LNCaP clone FGC (cell line): Measurements from ENCODE around the gene MDFIC.

Experiments used
- DNase-seq: peaks from one replicate; pipeline ENCODE4 v3.0.0-alpha.2; 2011; ENCODE audit warnings: low read depth
- H3K4me3 ChIP-seq: 2 replicates; pipeline ENCODE4 v1.5.1; 2011; ENCODE audit warnings: mild to moderate bottlenecking, low read depth, low read length, control low read depth
- TF ChIP-seq, protein P1 (sequence below): IDR thresholded peaks from 2 replicates; pipeline ENCODE4 v1.5.1; 2012; ENCODE audit warnings: mild to moderate bottlenecking; ENCODE audit not compliant: control insufficient read depth, insufficient read depth; ENCODE audit errors: extremely low read depth

The MDFIC gene

DNA sequence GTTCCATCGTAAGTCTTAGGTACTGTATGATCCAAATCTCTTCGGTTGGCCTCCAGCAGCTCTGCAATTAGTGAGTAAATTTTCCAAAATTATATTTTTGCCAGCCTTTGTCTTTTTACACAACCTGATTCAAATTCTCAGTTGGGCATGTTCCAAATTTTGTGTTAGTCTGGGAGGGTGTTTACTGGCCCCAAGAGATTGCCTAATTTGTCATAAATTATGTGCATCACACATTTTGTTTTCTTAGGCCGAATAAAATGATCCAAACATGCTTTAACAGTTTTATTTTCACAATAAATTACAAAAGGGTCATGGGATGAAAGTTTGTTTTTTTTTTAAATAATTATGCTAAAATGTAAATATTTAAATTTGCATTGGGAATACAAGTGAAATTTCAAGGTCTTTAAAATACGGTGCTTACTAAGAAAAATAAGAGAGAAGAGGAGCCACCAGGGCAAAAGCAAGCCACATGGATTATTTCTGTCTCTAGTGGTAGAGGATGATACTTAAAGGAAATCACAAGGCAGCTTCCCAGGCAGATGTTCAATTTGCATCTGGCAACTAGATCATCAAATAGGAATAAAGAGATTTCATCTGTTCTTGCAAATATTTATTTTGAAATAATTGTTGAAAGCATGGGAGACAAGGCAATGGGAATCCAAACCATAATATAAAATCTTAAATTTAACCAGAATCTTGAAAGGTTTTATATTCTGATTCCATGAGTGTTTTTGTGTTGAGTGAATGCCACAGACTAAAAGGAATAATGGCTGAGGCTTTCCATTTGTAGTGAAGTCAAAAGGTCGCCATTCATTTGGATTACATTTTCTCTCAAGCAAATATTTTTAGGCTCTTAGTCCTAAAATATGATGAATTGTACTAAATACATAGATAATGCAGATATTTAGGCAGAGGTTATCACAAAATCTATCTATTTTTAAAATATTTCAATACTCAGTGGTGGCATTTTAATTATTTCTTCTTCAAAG lies 111.1 kb downstream of the MDFIC start:
- TF ChIP-seq, protein P1, sequence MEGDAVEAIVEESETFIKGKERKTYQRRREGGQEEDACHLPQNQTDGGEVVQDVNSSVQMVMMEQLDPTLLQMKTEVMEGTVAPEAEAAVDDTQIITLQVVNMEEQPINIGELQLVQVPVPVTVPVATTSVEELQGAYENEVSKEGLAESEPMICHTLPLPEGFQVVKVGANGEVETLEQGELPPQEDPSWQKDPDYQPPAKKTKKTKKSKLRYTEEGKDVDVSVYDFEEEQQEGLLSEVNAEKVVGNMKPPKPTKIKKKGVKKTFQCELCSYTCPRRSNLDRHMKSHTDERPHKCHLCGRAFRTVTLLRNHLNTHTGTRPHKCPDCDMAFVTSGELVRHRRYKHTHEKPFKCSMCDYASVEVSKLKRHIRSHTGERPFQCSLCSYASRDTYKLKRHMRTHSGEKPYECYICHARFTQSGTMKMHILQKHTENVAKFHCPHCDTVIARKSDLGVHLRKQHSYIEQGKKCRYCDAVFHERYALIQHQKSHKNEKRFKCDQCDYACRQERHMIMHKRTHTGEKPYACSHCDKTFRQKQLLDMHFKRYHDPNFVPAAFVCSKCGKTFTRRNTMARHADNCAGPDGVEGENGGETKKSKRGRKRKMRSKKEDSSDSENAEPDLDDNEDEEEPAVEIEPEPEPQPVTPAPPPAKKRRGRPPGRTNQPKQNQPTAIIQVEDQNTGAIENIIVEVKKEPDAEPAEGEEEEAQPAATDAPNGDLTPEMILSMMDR: no peak
- no peak overlapping the region for H3K4me3 ChIP-seq
- DNase-seq: no peak

DNA sequence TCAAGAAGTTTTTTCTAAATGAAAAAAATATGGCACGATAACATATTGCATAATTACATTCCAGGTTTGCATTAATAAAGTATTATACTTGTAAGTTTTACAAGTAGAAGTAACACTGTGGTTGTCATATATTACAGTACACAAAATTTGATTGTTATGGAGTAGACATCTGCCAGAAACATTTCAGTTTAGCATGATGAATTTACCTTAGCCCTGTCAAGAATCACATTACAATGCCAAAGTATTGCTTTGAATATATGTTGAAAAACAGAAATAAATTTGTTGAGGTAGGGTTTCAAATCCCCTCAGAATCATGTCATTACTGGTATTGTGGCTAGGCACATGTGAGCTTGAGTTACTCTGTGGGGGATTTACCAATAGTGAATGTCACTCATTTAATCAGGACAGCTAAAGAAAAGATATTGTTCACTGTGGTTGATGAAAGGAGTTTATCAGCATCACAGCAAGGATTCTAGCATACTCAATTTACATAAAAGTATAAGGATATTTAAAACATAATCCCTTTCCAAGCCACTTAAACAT lies 112.1 kb downstream of the MDFIC start:
- DNase-seq: no peak
- no peak overlapping the region for H3K4me3 ChIP-seq
- TF ChIP-seq, protein P1: no peak

DNA sequence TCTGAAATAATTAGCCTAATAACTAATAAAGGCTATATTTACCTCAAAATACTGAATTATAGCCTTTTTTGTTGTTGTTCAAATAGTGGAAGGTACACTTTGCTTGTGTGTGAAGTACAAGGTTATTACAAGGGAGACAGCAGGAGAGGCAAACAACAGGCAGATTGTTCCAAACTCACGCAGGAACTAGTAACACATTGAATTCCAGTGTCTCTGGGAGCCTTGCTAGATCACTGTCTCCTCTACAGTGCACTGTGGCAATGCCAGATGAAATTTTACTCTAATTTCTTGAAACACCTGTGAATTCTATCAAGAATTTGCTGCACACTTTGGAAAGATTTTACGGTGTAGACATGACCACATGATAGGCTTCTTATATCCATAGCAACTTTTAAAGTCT lies 112.6 kb downstream of the MDFIC start:
- no peak overlapping the region for H3K4me3 ChIP-seq
- TF ChIP-seq, protein P1: no peak
- DNase-seq: no peak

DNA sequence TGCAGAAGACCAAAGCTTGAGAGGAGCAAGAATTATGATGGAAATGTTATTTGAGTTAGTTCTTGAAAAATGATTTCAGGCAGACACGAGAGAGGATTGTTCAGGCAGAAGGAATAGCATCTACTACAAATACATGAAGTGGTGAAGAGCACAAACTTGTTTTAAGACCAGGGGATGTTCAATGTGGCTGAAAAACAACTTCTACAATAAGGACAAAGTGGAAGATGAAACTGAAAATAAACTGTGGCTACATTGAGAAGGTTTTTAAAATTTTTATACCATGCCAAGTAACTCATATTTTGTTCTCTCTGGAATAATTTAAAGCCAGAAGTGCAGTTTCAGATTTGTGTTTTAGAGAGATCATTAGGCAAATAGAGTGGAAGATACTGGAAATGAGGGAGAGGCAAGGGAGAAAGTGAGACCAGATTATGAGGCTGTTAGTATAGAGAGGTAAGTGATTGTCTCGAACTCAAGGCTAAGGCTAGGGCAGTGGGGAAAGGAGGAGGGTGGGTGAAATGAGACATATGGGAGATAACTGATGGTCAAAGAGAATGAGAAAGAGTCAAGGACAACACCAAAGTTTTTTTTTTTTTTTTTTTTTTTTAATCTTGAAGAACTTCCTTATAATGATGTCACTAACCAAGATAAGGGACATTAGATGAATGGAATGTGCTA lies 115.4 kb downstream of the MDFIC start:
- TF ChIP-seq, protein P1: no peak
- DNase-seq: no peak
- no peak overlapping the region for H3K4me3 ChIP-seq

DNA sequence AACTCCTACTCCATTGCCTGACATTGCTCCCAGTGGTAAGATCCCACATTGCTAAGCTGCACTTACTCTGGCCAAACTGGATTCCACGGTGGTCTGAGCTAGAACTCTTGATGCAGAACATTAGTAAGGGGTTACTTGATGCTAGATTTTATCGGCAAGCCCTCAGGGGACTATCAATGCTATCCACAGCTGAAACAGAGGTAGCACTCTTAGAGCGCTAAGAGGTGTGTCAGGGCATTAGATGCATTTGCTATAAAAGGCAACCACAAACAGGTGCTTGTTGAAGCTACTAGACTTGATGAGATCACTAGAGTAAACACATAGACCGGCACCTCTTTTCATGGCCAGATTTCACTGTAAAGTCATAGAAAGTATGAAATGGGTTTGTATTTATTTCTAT lies 116.3 kb downstream of the MDFIC start:
- TF ChIP-seq, protein P1: no peak
- H3K4me3 ChIP-seq: no peak overlapping the region
- DNase-seq: no peak

DNA sequence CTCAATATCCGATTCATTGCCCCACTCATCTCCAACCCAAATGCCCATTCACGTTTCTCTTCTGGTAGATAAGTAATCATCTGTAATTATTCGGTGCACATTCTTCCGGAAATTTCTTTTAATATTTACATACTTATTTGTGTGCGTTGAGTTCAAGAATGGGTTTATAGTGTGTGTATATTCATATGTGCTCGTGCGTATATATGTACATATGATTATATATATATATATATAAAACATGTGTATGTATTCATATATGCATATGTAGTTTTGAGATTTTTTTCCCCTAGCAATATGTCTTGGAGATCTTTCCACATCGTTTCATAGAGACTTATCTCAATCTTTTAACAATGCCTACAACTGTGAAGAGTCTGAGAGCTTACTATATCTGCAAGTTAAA lies 118.2 kb downstream of the MDFIC start:
- no peak for DNase-seq
- TF ChIP-seq, protein P1: no peak
- no peak overlapping the region for H3K4me3 ChIP-seq
